ENCODE data around the gene ZNF273.
"Not testable (repeated sequence)": the region's sequence is repeated elsewhere in the genome, so short reads cannot be mapped to it uniquely, and the experiment has no call there.

The ZNF273 gene

GRCh38 chr7:64934478-64934877 lies 31.4 kb downstream of the ZNF273 start:
- no peaks in the 10 kb centered on the region for H3K36me3 ChIP-seq (ENCODE audit: control insufficient read depth, insufficient read depth, low read length, severe bottlenecking)
- H3K4me3 ChIP-seq (ENCODE audit: low read length), result peak overlapping the region; percentile 33
- no peaks in the 10 kb centered on the region for H3K4me1 ChIP-seq (ENCODE audit: control insufficient read depth, insufficient read depth, low read length)
- no peak for DNase-seq (ENCODE audit: low read depth)
- H3K27me3 ChIP-seq (replicated peaks; ENCODE audit: control insufficient read depth, insufficient read depth, low read length), result no peaks in the 10 kb centered on the region
- H3K9me3 ChIP-seq (ENCODE audit: control insufficient read depth, low read length), result peaks cover 50% of the 10 kb centered on the region
- H3K9ac ChIP-seq (ENCODE audit: low read length), result no peak overlapping the region

GRCh38 chr7:64938540-64938939 lies 35.5 kb downstream of the ZNF273 start:
- Histone ChIP-seq H3K36me3 (ENCODE audit: control insufficient read depth, insufficient read depth, low read length, severe bottlenecking) (no peaks in the 10 kb centered on the region), H3K9me3 (ENCODE audit: control insufficient read depth, low read length) (peaks cover 16% of the 10 kb centered on the region), H3K4me1 (ENCODE audit: control insufficient read depth, insufficient read depth, low read length) (no peaks in the 10 kb centered on the region), H3K27me3 (replicated peaks; ENCODE audit: control insufficient read depth, insufficient read depth, low read length) (no peaks in the 10 kb centered on the region), H3K9ac (ENCODE audit: low read length) (no peak overlapping the region), H3K4me3 (ENCODE audit: low read length) (no peak overlapping the region)
- no peak for DNase-seq (ENCODE audit: low read depth)

GRCh38 chr7:64940021-64940420 lies 36.9 kb downstream of the ZNF273 start:
- H3K4me1 ChIP-seq (ENCODE audit: control insufficient read depth, insufficient read depth, low read length); H3K4me3 ChIP-seq (ENCODE audit: low read length); H3K27me3 ChIP-seq (replicated peaks; ENCODE audit: control insufficient read depth, insufficient read depth, low read length); H3K9ac ChIP-seq (ENCODE audit: low read length); H3K9me3 ChIP-seq (ENCODE audit: control insufficient read depth, low read length); DNase-seq (ENCODE audit: low read depth); H3K36me3 ChIP-seq (ENCODE audit: control insufficient read depth, insufficient read depth, low read length, severe bottlenecking): not testable (repeated sequence)

GRCh38 chr7:64944667-64945502 lies 41.8 kb downstream of the ZNF273 start:
- not testable (repeated sequence) for DNase-seq (ENCODE audit: low read depth); H3K4me1 ChIP-seq (ENCODE audit: control insufficient read depth, insufficient read depth, low read length); H3K9me3 ChIP-seq (ENCODE audit: control insufficient read depth, low read length); H3K9ac ChIP-seq (ENCODE audit: low read length); H3K36me3 ChIP-seq (ENCODE audit: control insufficient read depth, insufficient read depth, low read length, severe bottlenecking); H3K4me3 ChIP-seq (ENCODE audit: low read length)
- H3K27me3 ChIP-seq (replicated peaks; ENCODE audit: control insufficient read depth, insufficient read depth, low read length), result peaks cover 15% of the 10 kb centered on the region

- DNase-seq (ENCODE audit: low read depth), result no peak
These were observed 42.6 kb downstream of the ZNF273 start for GRCh38 chr7:64945503-64946175.

GRCh38 chr7:64946772-64947171 lies 43.7 kb downstream of the ZNF273 start:
- H3K9me3 ChIP-seq (ENCODE audit: control insufficient read depth, low read length), result no peaks in the 10 kb centered on the region
- no peaks in the 10 kb centered on the region for H3K36me3 ChIP-seq (ENCODE audit: control insufficient read depth, insufficient read depth, low read length, severe bottlenecking)
- H3K4me1 ChIP-seq (ENCODE audit: control insufficient read depth, insufficient read depth, low read length), result peaks cover 4% of the 10 kb centered on the region
- peaks cover 15% of the 10 kb centered on the region for H3K27me3 ChIP-seq (replicated peaks; ENCODE audit: control insufficient read depth, insufficient read depth, low read length)
- H3K9ac ChIP-seq (ENCODE audit: low read length), result no peak overlapping the region
- no peak overlapping the region for H3K4me3 ChIP-seq (ENCODE audit: low read length)
- DNase-seq (ENCODE audit: low read depth), result no peak

More at GRCh38 chr7:64945503-64946175, 42.6 kb downstream of the ZNF273 start:
- no peak overlapping the region for H3K9ac ChIP-seq (ENCODE audit: low read length)
- no peak overlapping the region for H3K4me3 ChIP-seq (ENCODE audit: low read length)
- H3K4me1 ChIP-seq (ENCODE audit: control insufficient read depth, insufficient read depth, low read length), result peaks cover 4% of the 10 kb centered on the region
- H3K9me3 ChIP-seq (ENCODE audit: control insufficient read depth, low read length), result no peaks in the 10 kb centered on the region
- H3K27me3 ChIP-seq (replicated peaks; ENCODE audit: control insufficient read depth, insufficient read depth, low read length), result peaks cover 15% of the 10 kb centered on the region
- no peaks in the 10 kb centered on the region for H3K36me3 ChIP-seq (ENCODE audit: control insufficient read depth, insufficient read depth, low read length, severe bottlenecking)

GRCh38 chr7:64947252-64948000 lies 44.4 kb downstream of the ZNF273 start:
- peaks cover 15% of the 10 kb centered on the region for H3K27me3 ChIP-seq (replicated peaks; ENCODE audit: control insufficient read depth, insufficient read depth, low read length)
- DNase-seq (ENCODE audit: low read depth), result peak; percentile 7
- peak overlapping the region; percentile 52 for H3K4me3 ChIP-seq (ENCODE audit: low read length)
- no peaks in the 10 kb centered on the region for H3K36me3 ChIP-seq (ENCODE audit: control insufficient read depth, insufficient read depth, low read length, severe bottlenecking)
- no peaks in the 10 kb centered on the region for H3K9me3 ChIP-seq (ENCODE audit: control insufficient read depth, low read length)
- peaks cover 4% of the 10 kb centered on the region for H3K4me1 ChIP-seq (ENCODE audit: control insufficient read depth, insufficient read depth, low read length)
- H3K9ac ChIP-seq (ENCODE audit: low read length), result no peak overlapping the region

GRCh38 chr7:64948774-64949173 lies 45.7 kb downstream of the ZNF273 start:
- peaks cover 15% of the 10 kb centered on the region for H3K27me3 ChIP-seq (replicated peaks; ENCODE audit: control insufficient read depth, insufficient read depth, low read length)
- H3K9ac ChIP-seq (ENCODE audit: low read length); DNase-seq (ENCODE audit: low read depth); H3K36me3 ChIP-seq (ENCODE audit: control insufficient read depth, insufficient read depth, low read length, severe bottlenecking); H3K4me3 ChIP-seq (ENCODE audit: low read length); H3K9me3 ChIP-seq (ENCODE audit: control insufficient read depth, low read length); H3K4me1 ChIP-seq (ENCODE audit: control insufficient read depth, insufficient read depth, low read length): not testable (repeated sequence)

- H3K9me3 ChIP-seq (ENCODE audit: control insufficient read depth, low read length); H3K9ac ChIP-seq (ENCODE audit: low read length); H3K36me3 ChIP-seq (ENCODE audit: control insufficient read depth, insufficient read depth, low read length, severe bottlenecking); H3K4me3 ChIP-seq (ENCODE audit: low read length); H3K4me1 ChIP-seq (ENCODE audit: control insufficient read depth, insufficient read depth, low read length); DNase-seq (ENCODE audit: low read depth): not testable (repeated sequence)
- peaks cover 15% of the 10 kb centered on the region for H3K27me3 ChIP-seq (replicated peaks; ENCODE audit: control insufficient read depth, insufficient read depth, low read length)
These were observed 47.6 kb downstream of the ZNF273 start for GRCh38 chr7:64950673-64951072.

GRCh38 chr7:64951250-64951848 lies 48.3 kb downstream of the ZNF273 start:
- Histone ChIP-seq H3K36me3 (ENCODE audit: control insufficient read depth, insufficient read depth, low read length, severe bottlenecking) (no peaks in the 10 kb centered on the region), H3K9me3 (ENCODE audit: control insufficient read depth, low read length) (no peaks in the 10 kb centered on the region), H3K4me3 (ENCODE audit: low read length) (no peak overlapping the region), H3K27me3 (replicated peaks; ENCODE audit: control insufficient read depth, insufficient read depth, low read length) (peaks cover 15% of the 10 kb centered on the region), H3K4me1 (ENCODE audit: control insufficient read depth, insufficient read depth, low read length) (peaks cover 4% of the 10 kb centered on the region), H3K9ac (ENCODE audit: low read length) (no peak overlapping the region)
- DNase-seq (ENCODE audit: low read depth), result peak; percentile 82

Data from adipocyte (in vitro differentiated cells).